Activated CD8-positive, alpha-beta T cell treated with anti-CD3 and anti-CD28 coated beads for 36 hours (primary cell): Measurements from ENCODE around the gene GCGR. TPM values are rescaled to one million over a fixed set of nuclear protein-coding genes. Genes with fewer than 3 reads are reported as not detected.

Experiments used
- ATAC-seq: fragments of 200-7000 bp; cut with Tn5 transposase; one replicate; pipeline ENCODE4 v1.10.0; 2021; ENCODE audit warnings: mild to moderate bottlenecking, moderate library complexity
- CTCF ChIA-PET: fragments of 350-600 bp; sonication (Branson Sonifier 250); formaldehyde crosslinking; loops from one replicate; lab custom pipeline; 2021; ENCODE audit warnings: antibody characterized with exemption; lab: Charles Lee
- POLR2A ChIA-PET: fragments of 350-600 bp; sonication (Branson Sonifier 250); formaldehyde crosslinking; loops from one replicate; lab custom pipeline; 2021; ENCODE audit warnings: antibody characterized with exemption; lab: Charles Lee
- DNase-seq: peaks from one replicate; pipeline ENCODE4 v3.0.0-alpha.2; 2020
- H3K27ac Mint-ChIP-seq: one replicate; pipeline ENCODE4 v1.8.0; 2021; ENCODE audit warnings: mild to moderate bottlenecking, mixed read lengths
- H3K27me3 Mint-ChIP-seq: one replicate; pipeline ENCODE4 v1.8.0; 2021; ENCODE audit warnings: mixed read lengths
- H3K36me3 Mint-ChIP-seq: one replicate; pipeline ENCODE4 v1.8.0; 2021; ENCODE audit warnings: low read depth, mixed read lengths
- H3K4me1 Mint-ChIP-seq: one replicate; pipeline ENCODE4 v1.8.0; 2021; ENCODE audit warnings: low read depth, mixed read lengths
- H3K4me3 Mint-ChIP-seq: one replicate; pipeline ENCODE4 v1.8.0; 2021; ENCODE audit warnings: mild to moderate bottlenecking, moderate library complexity, mixed read lengths
- H3K9me3 Mint-ChIP-seq: one replicate; pipeline ENCODE4 v1.8.0; 2021; ENCODE audit warnings: mixed read lengths
- intact Hi-C: fragments of 100-400 bp; cut with micrococcal nuclease; formaldehyde crosslinking; loops from one replicate; pipeline ENCODE4 v1.10.0; 2022
- total RNA-seq, 2 experiments: library from RNA; stranded (reverse); gene quantifications; one replicate each; pipeline ENCODE4 v1.2.3, GENCODE V29; 2021
- TF ChIP-seq, protein P1 (sequence below): fragments of 200-600 bp; IDR thresholded peaks from one replicate; pipeline ENCODE4 v1.8.0; 2022; ENCODE audit warnings: antibody characterized with exemption, mild to moderate bottlenecking

GCGR gene
- total RNA-seq, 2 experiments from 2014 or later, result not detected

DNA sequence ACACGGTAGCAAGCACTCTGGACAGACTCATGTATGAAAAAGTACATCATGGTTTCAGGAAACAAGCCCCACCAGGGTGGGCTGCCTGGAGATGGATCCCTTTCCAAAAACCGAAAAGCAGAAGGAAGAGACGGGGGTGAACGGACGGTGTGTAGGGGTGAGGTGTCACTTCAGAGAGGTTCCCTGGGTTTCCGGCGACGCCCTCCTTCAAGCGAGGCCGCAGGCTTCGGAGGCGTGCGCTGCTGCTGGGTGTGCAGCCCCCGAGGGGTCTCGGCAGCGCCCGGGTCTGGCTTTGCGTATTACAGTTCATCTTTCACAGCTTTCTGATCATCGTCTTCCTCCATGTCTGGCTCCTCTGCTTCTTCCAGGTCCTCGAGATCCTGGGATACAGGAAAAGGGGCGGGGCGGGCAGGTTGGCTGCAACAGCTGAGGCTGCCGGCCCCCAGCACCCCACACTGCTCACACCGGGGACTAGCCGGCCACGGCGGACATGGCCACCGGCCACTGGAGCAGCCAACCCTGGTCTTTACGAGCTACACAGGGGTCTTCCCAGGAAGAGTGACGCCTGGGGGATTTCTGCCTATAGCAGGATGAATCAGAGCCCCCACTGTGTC is 39.9 kb downstream of the GCGR start:
- ATAC-seq, result no peak
- Mint-ChIP-seq H3K27ac (no peak overlapping the region), H3K9me3 (no peaks in the 10 kb centered on the region), H3K27me3 (no peaks in the 10 kb centered on the region), H3K4me3 (no peak overlapping the region), H3K36me3 (peaks cover 25% of the 10 kb centered on the region), H3K4me1 (no peaks in the 10 kb centered on the region)
- intact Hi-C loops, result no loop called here
- no peak for DNase-seq
- POLR2A ChIA-PET, result interaction anchor here (2.7 to 5.7 kb wide), 3 partner anchors 10 to 15 kb away, joined by 8 to 35 read pairs (median 17); partner anchors contain the start of gene MCRIP1
- CTCF ChIA-PET, result no interaction called here
- TF ChIP-seq, protein P1, sequence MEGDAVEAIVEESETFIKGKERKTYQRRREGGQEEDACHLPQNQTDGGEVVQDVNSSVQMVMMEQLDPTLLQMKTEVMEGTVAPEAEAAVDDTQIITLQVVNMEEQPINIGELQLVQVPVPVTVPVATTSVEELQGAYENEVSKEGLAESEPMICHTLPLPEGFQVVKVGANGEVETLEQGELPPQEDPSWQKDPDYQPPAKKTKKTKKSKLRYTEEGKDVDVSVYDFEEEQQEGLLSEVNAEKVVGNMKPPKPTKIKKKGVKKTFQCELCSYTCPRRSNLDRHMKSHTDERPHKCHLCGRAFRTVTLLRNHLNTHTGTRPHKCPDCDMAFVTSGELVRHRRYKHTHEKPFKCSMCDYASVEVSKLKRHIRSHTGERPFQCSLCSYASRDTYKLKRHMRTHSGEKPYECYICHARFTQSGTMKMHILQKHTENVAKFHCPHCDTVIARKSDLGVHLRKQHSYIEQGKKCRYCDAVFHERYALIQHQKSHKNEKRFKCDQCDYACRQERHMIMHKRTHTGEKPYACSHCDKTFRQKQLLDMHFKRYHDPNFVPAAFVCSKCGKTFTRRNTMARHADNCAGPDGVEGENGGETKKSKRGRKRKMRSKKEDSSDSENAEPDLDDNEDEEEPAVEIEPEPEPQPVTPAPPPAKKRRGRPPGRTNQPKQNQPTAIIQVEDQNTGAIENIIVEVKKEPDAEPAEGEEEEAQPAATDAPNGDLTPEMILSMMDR, result no peak

DNA sequence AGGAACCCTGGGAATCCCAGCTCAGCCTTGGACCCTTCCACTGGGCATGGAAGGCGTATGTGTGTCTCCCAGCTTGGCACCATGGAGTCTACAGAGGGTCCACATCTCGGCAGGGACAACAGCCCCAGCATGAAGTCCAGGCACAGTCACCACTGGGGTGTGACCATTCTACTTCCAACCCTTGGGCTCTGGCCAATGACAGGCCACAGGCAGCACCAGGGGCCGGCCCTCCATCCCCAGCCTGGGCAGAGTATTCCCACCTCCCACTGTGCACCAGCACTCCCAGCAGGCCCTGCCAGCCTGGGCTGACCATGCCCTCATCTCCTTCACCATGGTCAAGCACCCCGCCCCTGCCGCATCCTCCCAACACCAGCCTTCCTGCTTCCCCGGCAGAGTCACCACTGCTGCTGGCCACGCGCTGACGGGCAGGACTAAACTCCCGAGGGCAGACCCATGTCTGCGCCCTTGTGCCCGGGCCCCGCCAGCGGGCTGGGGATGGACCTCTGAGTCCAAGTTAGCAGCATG is 40.4 kb downstream of the GCGR start:
- ChIA-PET POLR2A (interaction anchor here (2.7 to 5.7 kb wide), 3 partner anchors 9 to 15 kb away, joined by 8 to 35 read pairs (median 17); partner anchors contain the start of gene MCRIP1), CTCF (no interaction called here)
- Mint-ChIP-seq H3K27ac (no peak overlapping the region), H3K9me3 (no peaks in the 10 kb centered on the region), H3K27me3 (no peaks in the 10 kb centered on the region), H3K4me3 (no peak overlapping the region), H3K36me3 (peaks cover 25% of the 10 kb centered on the region), H3K4me1 (no peaks in the 10 kb centered on the region)
- DNase-seq, result no peak
- ATAC-seq, result no peak
- intact Hi-C loops, result no loop called here
- TF ChIP-seq, protein P1, result no peak

DNA sequence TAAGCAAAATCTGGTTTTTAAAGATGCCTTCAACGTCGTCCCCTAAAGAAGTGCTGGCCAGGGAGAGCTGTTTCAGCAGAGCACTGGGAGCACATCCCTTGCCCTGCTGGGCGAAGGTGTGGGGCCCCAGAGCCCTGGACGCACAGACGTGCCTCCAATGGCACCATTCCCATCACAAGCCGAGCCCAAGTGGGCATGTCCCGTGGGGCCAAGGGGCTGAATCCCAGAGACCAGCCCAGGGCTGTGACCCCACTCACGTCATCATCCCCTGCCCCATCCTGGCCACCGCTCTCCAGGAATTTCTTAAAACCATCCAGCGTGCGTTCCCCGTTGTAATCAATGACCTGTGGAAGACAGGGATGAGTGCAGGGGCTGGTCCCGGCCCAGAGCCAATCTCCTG is 40.9 kb downstream of the GCGR start:
- Mint-ChIP-seq H3K27me3 (no peaks in the 10 kb centered on the region), H3K27ac (no peak overlapping the region), H3K9me3 (no peaks in the 10 kb centered on the region), H3K36me3 (peaks cover 25% of the 10 kb centered on the region), H3K4me3 (no peak overlapping the region), H3K4me1 (no peaks in the 10 kb centered on the region)
- CTCF ChIA-PET, result no interaction called here
- TF ChIP-seq, protein P1, result no peak
- DNase-seq (no peak), ATAC-seq (no peak)
- POLR2A ChIA-PET, result interaction anchor here (0.9 to 5.7 kb wide), 4 partner anchors 9 to 29 kb away, joined by 3 to 35 read pairs (median 10); no protein-coding TSS in a partner anchor
- intact Hi-C loops, result no loop called here

DNA sequence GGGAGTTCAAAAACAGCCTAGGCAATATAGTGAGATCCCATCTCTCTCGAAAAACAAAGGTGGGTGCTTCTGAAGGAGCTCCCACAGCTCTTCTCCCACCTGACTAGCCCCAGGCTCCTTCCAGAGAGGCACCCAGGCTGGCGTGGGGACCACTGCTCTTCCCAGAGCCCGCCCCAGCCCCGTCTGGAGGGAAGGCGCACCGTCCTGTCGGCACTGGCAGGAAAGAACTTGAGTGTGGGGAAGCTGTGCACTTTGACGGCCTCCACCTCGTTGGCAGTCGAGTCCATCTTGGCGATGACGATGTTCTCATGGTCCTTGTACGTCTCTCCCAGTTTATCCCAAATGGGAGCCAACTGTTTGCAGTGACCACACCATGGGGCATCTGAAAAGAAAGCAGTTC is 41.4 kb downstream of the GCGR start:
- no peak overlapping the region for H3K27ac Mint-ChIP-seq
- POLR2A ChIA-PET, result interaction anchor here (0.9 to 5.7 kb wide), 4 partner anchors 9 to 28 kb away, joined by 3 to 35 read pairs (median 10); no protein-coding TSS in a partner anchor
- no peaks in the 10 kb centered on the region for H3K4me1 Mint-ChIP-seq
- H3K4me3 Mint-ChIP-seq, result no peak overlapping the region
- peaks cover 25% of the 10 kb centered on the region for H3K36me3 Mint-ChIP-seq
- no peaks in the 10 kb centered on the region for H3K27me3 Mint-ChIP-seq
- ATAC-seq (no peak), DNase-seq (no peak)
- no peaks in the 10 kb centered on the region for H3K9me3 Mint-ChIP-seq
- intact Hi-C loops, result no loop called here
- TF ChIP-seq, protein P1, result no peak
- CTCF ChIA-PET, result no interaction called here
